ENCODE results near the gene CLBA1. TPM values are rescaled to one million over a fixed set of nuclear protein-coding genes. Genes with fewer than 3 reads are reported as not detected.

CLBA1 gene
- total and polyA plus RNA-seq, 12 donors = 6.3 to 22.5 (median 9.5) TPM

DNA sequence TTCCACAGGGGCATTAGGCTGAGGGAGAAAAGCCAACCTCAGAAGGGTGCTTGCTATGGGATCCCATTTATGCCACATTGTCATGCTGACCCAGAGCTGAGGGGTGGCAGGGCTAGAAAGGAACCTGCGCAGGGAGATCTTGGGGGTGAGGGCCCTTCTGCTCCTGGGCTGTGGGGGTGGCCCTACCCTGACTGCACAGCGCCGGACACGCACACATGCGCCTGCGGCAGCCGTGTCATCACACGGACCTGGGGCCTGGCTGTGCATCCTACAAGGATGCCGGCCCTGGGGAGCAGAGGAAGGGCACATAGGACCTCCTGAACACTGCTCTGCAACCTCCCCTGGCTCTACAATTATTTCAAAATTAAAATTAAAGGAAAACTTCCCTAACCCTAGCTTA is 28.4 kb downstream of the CLBA1 start:
- TF ChIP-seq POLR2A (IDR thresholded peaks at IDR 0.05) = no peak
- TF ChIP-seq, protein P1, sequence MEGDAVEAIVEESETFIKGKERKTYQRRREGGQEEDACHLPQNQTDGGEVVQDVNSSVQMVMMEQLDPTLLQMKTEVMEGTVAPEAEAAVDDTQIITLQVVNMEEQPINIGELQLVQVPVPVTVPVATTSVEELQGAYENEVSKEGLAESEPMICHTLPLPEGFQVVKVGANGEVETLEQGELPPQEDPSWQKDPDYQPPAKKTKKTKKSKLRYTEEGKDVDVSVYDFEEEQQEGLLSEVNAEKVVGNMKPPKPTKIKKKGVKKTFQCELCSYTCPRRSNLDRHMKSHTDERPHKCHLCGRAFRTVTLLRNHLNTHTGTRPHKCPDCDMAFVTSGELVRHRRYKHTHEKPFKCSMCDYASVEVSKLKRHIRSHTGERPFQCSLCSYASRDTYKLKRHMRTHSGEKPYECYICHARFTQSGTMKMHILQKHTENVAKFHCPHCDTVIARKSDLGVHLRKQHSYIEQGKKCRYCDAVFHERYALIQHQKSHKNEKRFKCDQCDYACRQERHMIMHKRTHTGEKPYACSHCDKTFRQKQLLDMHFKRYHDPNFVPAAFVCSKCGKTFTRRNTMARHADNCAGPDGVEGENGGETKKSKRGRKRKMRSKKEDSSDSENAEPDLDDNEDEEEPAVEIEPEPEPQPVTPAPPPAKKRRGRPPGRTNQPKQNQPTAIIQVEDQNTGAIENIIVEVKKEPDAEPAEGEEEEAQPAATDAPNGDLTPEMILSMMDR (IDR thresholded peaks at IDR 0.05) = no peak
- no peaks in the 10 kb centered on the region for H3K27me3 ChIP-seq
- no peak overlapping the region for H3K4me3 ChIP-seq
- 83 to 90% (median 89%) methylated on average over 2 to 9 of the region's 9 CpGs for WGBS, 4 donors
- no peak for DNase-seq
- peaks cover 0 to 5% of the 10 kb centered on the region in 2 donors for H3K4me1 ChIP-seq (replicated peaks in 1 of 2)
- H3K9me3 ChIP-seq (replicated peaks in 1 of 3) = no peaks in the 10 kb centered on the region
- H3K27ac ChIP-seq = no peak overlapping the region
- H3K36me3 ChIP-seq (replicated peaks in 1 of 2) = peaks cover 0 to 21% of the 10 kb centered on the region in 2 donors
- intact Hi-C loops (cut with DNase I) = no loop called here

DNA sequence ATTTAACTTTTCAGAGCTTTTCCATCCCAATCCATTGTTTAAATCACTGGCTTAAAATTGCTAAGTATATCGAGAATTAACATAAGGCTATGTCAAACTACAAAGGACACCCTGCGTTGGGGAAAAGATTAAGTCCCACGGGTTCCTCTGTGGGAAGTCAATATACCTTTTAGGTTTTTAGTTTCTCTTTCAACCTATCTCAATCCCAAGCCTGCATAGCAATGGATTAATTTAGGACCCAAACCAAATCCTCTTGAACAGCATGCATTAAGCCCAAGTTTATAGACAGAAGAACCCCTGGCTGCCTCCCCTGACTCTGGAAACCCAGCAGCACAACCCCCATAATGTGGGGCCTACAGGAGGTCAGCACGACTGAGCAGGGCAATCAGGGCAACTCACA is 29.0 kb downstream of the CLBA1 start:
- Histone ChIP-seq H3K27ac (no peak overlapping the region), H3K27me3 (no peaks in the 10 kb centered on the region), H3K36me3 (replicated peaks in 1 of 2) (peaks cover 0 to 20% of the 10 kb centered on the region in 2 donors), H3K4me1 (replicated peaks in 1 of 2) (peaks cover under 1 to 11% of the 10 kb centered on the region in 2 donors), H3K9me3 (replicated peaks in 1 of 3) (no peaks in the 10 kb centered on the region), H3K4me3 (no peak overlapping the region)
- intact Hi-C loops (cut with DNase I) = no loop called here
- TF ChIP-seq, protein P1 (IDR thresholded peaks at IDR 0.05) = no peak
- no peak for TF ChIP-seq POLR2A (IDR thresholded peaks at IDR 0.05)
- DNase-seq = no peak
- WGBS, 4 donors = 81 to 87% (median 85%) methylated on average over 4 of the region's 4 CpGs

DNA sequence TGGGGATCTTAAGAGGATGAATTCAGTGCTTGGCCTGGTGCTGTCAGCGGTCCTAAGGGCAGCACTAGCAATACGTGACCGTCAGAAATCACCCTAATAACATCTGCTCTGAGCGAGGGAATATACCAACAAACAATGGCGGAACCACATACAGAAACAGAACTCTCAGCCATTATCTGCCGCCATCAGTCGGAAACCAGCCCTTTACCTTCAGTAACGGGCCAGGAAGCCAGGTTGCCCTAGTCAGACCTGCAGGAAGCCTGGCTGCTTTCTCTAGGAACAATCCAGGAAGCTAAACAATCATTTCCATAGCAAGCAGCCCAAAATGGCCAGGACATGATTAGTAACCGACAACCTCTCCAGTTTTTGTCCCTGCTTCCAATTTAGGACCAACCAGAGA is 29.7 kb downstream of the CLBA1 start:
- DNase-seq = no peak
- intact Hi-C loops (cut with DNase I) = no loop called here
- peaks cover 0 to 14% of the 10 kb centered on the region in 2 donors for H3K36me3 ChIP-seq (replicated peaks in 1 of 2)
- no peaks in the 10 kb centered on the region for H3K27me3 ChIP-seq
- H3K9me3 ChIP-seq (replicated peaks in 1 of 3) = no peaks in the 10 kb centered on the region
- TF ChIP-seq, protein P1 (IDR thresholded peaks at IDR 0.05) = no peak
- no peak for TF ChIP-seq POLR2A (IDR thresholded peaks at IDR 0.05)
- peaks cover 6 to 17% of the 10 kb centered on the region in 2 donors for H3K4me1 ChIP-seq (replicated peaks in 1 of 2)
- 76 to 82% (median 77%) methylated on average over 6 to 9 of the region's 9 CpGs for WGBS, 4 donors
- no peak overlapping the region for H3K27ac ChIP-seq
- no peak overlapping the region for H3K4me3 ChIP-seq

DNA sequence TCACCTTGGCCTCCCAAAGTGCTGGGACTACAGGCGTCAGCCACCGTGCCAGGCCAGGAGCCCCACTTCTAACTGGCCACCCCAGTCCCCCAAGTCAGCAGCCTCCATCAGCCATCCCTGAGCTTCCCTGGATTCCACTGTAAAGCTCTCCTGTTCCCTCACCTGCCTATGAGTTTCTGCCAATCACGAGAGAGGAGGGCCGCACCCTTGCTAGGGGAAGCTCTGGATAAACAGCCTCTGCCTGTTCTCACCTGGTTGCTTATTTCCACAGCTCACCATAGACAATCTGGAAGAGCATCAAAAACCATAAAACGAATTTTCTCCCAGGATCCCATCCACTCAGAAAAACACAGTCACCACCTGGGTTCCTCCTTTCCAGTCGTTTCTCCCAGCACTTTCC is 30.3 kb downstream of the CLBA1 start:
- no peak for TF ChIP-seq POLR2A (IDR thresholded peaks at IDR 0.05)
- TF ChIP-seq, protein P1 (IDR thresholded peaks at IDR 0.05) = no peak
- intact Hi-C loops (cut with DNase I) = no loop called here
- no peak overlapping the region for H3K4me3 ChIP-seq
- H3K27ac ChIP-seq = no peak overlapping the region
- WGBS, 4 donors = 73 to 84% (median 77%) methylated on average over 6 of the region's 6 CpGs
- no peaks in the 10 kb centered on the region for H3K27me3 ChIP-seq
- no peak for DNase-seq
- no peaks in the 10 kb centered on the region for H3K9me3 ChIP-seq (replicated peaks in 1 of 3)
- peaks cover 0 to 9% of the 10 kb centered on the region in 2 donors for H3K36me3 ChIP-seq (replicated peaks in 1 of 2)
- H3K4me1 ChIP-seq (replicated peaks in 1 of 2) = peaks cover 7 to 17% of the 10 kb centered on the region in 2 donors
